ENCODE measurements around the gene ZNF433. TPM values are rescaled to one million over a fixed set of nuclear protein-coding genes. Genes with fewer than 3 reads are reported as not detected.
A peak's percentile ranks its signal among the peaks of the same experiment; 100 is the strongest.

The ZNF433 gene
- total RNA-seq, 2 donors from 2014 or later: 0.85 to 1.3 TPM

- Mint-ChIP-seq H3K4me3 (no peak overlapping the region), H3K4me1 (no peaks in the 10 kb centered on the region), H3K36me3 (ENCODE audit: low read depth) (no peaks in the 10 kb centered on the region), H3K27me3 (no peaks in the 10 kb centered on the region), H3K27ac (no peak overlapping the region)
- DNase-seq (no peak), ATAC-seq (no peak)
- peaks cover 22% of the 10 kb centered on the region for H3K9me3 ChIP-seq (ENCODE audit: control insufficient read depth, low read length, poor library complexity, severe bottlenecking)
These were observed 56.0 kb downstream of the ZNF433 start for GRCh38 chr19:11979527-11979926.

GRCh38 chr19:11978492-11979100 is 56.9 kb downstream of the ZNF433 start:
- no peaks in the 10 kb centered on the region for H3K27me3 Mint-ChIP-seq
- peaks cover 22% of the 10 kb centered on the region for H3K9me3 ChIP-seq (ENCODE audit: control insufficient read depth, low read length, poor library complexity, severe bottlenecking)
- no peak overlapping the region for H3K4me3 Mint-ChIP-seq
- ATAC-seq (no peak), DNase-seq (no peak)
- H3K27ac Mint-ChIP-seq: no peak overlapping the region
- H3K36me3 Mint-ChIP-seq (ENCODE audit: low read depth): no peaks in the 10 kb centered on the region
- H3K4me1 Mint-ChIP-seq: no peaks in the 10 kb centered on the region

- DNase-seq: no peak
- Mint-ChIP-seq H3K36me3 (ENCODE audit: low read depth) (no peaks in the 10 kb centered on the region), H3K4me1 (peaks cover 2% of the 10 kb centered on the region), H3K27ac (no peak overlapping the region), H3K27me3 (no peaks in the 10 kb centered on the region), H3K4me3 (no peak overlapping the region)
- H3K9me3 ChIP-seq (ENCODE audit: control insufficient read depth, low read length, poor library complexity, severe bottlenecking): peaks cover 5% of the 10 kb centered on the region
- no peak for ATAC-seq
These were observed 62.3 kb downstream of the ZNF433 start for GRCh38 chr19:11973019-11973810.

GRCh38 chr19:11971041-11971440 is 64.4 kb downstream of the ZNF433 start:
- no peaks in the 10 kb centered on the region for H3K36me3 Mint-ChIP-seq (ENCODE audit: low read depth)
- peaks cover 3% of the 10 kb centered on the region for H3K4me1 Mint-ChIP-seq
- DNase-seq (no peak), ATAC-seq (no peak)
- H3K27me3 Mint-ChIP-seq: no peaks in the 10 kb centered on the region
- H3K27ac Mint-ChIP-seq: no peak overlapping the region
- H3K9me3 ChIP-seq (ENCODE audit: control insufficient read depth, low read length, poor library complexity, severe bottlenecking): no peaks in the 10 kb centered on the region
- H3K4me3 Mint-ChIP-seq: no peak overlapping the region

GRCh38 chr19:11970174-11970573 is 65.3 kb downstream of the ZNF433 start:
- Mint-ChIP-seq H3K36me3 (ENCODE audit: low read depth) (no peaks in the 10 kb centered on the region), H3K4me1 (peaks cover 9% of the 10 kb centered on the region), H3K4me3 (no peak overlapping the region), H3K27me3 (no peaks in the 10 kb centered on the region), H3K27ac (no peak overlapping the region)
- no peak for DNase-seq
- no peaks in the 10 kb centered on the region for H3K9me3 ChIP-seq (ENCODE audit: control insufficient read depth, low read length, poor library complexity, severe bottlenecking)
- no peak for ATAC-seq

- H3K4me3 Mint-ChIP-seq: peak within 1 kb of the TSS; percentile 91
- H3K27ac Mint-ChIP-seq: peak within 1 kb of the TSS; percentile 92
- H3K36me3 Mint-ChIP-seq (ENCODE audit: low read depth): peaks cover 2% of the 10 kb centered on the region
- H3K27me3 Mint-ChIP-seq: no peaks in the 10 kb centered on the region
- ATAC-seq (peak; percentile 94), DNase-seq (peak; percentile 69 to 78 (median 74))
- H3K9me3 ChIP-seq (ENCODE audit: control insufficient read depth, low read length, poor library complexity, severe bottlenecking): no peaks in the 10 kb centered on the region
- peaks cover 20% of the 10 kb centered on the region for H3K4me1 Mint-ChIP-seq
These were observed 70.4 kb downstream of the ZNF433 start, which contains the start of gene ZNF763 for GRCh38 chr19:11964858-11965645. Gene ZNF763 (plus strand): TSS chr19:11965040. CDS start chr19:11965209, 169 bp downstream.

Other genes starting within 250 kb of the ZNF433 start
- under 1 TPM; 0.26 to 0.60 TPM for gene ZNF491, start 237.2 kb downstream of the ZNF433 start, total RNA-seq
- 1 to 10 TPM; 7.9 to 9.5 TPM for gene ZNF440, start 221.4 kb downstream of the ZNF433 start, total RNA-seq
- 1 to 10 TPM; 4.5 to 8.4 TPM for gene ZNF439, start 187.0 kb downstream of the ZNF433 start, total RNA-seq
- 1 to 10 TPM; 2.3 to 2.4 TPM for gene ZNF69, start 147.9 kb downstream of the ZNF433 start, total RNA-seq
- gene ZNF700, start 110.6 kb downstream of the ZNF433 start, total RNA-seq: 10 to 100 TPM; 14.3 to 18.7 TPM
- gene ZNF763, start 70.6 kb downstream of the ZNF433 start, total RNA-seq: 1 to 10 TPM; 1.5 to 1.7 TPM
- not detected for gene ZNF878, start 17.3 kb upstream of the ZNF433 start, total RNA-seq
- gene ZNF844, start 29.1 kb upstream of the ZNF433 start, total RNA-seq: 1 to 10 TPM; 4.7 to 9.7 TPM
- gene ZNF20, start 104.7 kb upstream of the ZNF433 start, total RNA-seq: 1 to 10 TPM; 1.3 to 1.6 TPM
- 1 to 10 TPM in 1 of 2 donors, under 1 TPM in 1; 0.75 to 1.4 TPM for gene ZNF625, start 121.1 kb upstream of the ZNF433 start, total RNA-seq
- gene ZNF136, start 127.4 kb upstream of the ZNF433 start, total RNA-seq: 10 to 100 TPM; 26.9 to 32.0 TPM

All from T-helper 17 cell (primary cell).